HAP-1 (cell line): ENCODE measurements around the gene WWOX.

ENCODE experiments used
- DNase-seq, 2 experiments: peaks; one replicate each; pipeline ENCODE4 v3.0.0-alpha.2; 2016 to 2020; ENCODE audit warnings: low spot score in 2 of 2
- H3K27me3 ChIP-seq: fragments of 250-450 bp; sonication (Bioruptor Pico); 2 replicates; pipeline ENCODE4 v1.5.1; 2020; ENCODE audit warnings: low read depth, mild to moderate bottlenecking, moderate library complexity
- H3K36me3 ChIP-seq: fragments of 250-450 bp; sonication (Bioruptor Pico); replicated peaks from 2 replicates; pipeline ENCODE4 v1.5.1; 2020; ENCODE audit warnings: mild to moderate bottlenecking
- H3K4me1 ChIP-seq: fragments of 250-450 bp; sonication (Bioruptor Pico); 2 replicates; pipeline ENCODE4 v1.5.1; 2020; ENCODE audit warnings: mild to moderate bottlenecking
- H3K4me3 ChIP-seq: fragments of 250-450 bp; sonication (Bioruptor Pico); 2 replicates; pipeline ENCODE4 v1.5.1; 2020; ENCODE audit warnings: mild to moderate bottlenecking, moderate library complexity
- H3K9me3 ChIP-seq: fragments of 250-450 bp; sonication (Bioruptor Pico); 2 replicates; pipeline ENCODE4 v1.5.1; 2020; ENCODE audit warnings: mild to moderate bottlenecking, moderate library complexity
- in situ Hi-C: fragments of 300-500 bp; cut with MboI; formaldehyde crosslinking; loops from 3 replicates; pipeline ENCODE4 v1.14.3; 2020; ENCODE audit warnings: low sequenced_read_pairs, inconsistent platforms, mixed read lengths

Gene WWOX

GRCh38 chr16:79097771-79098170 lies 998.3 kb downstream of the WWOX start:
- Histone ChIP-seq H3K4me1 (no peaks in the 10 kb centered on the region), H3K36me3 (no peaks in the 10 kb centered on the region), H3K9me3 (no peaks in the 10 kb centered on the region), H3K27me3 (no peaks in the 10 kb centered on the region), H3K4me3 (no peak overlapping the region)
- in situ Hi-C loops = no loop called here
- DNase-seq = no peak

GRCh38 chr16:79098907-79099306 lies 999.5 kb downstream of the WWOX start:
- no peak for DNase-seq
- Histone ChIP-seq H3K36me3 (no peaks in the 10 kb centered on the region), H3K4me3 (no peak overlapping the region), H3K27me3 (no peaks in the 10 kb centered on the region), H3K4me1 (no peaks in the 10 kb centered on the region), H3K9me3 (no peaks in the 10 kb centered on the region)
- in situ Hi-C loops = no loop called here

- Histone ChIP-seq H3K4me3 (no peak overlapping the region), H3K4me1 (no peaks in the 10 kb centered on the region), H3K36me3 (no peaks in the 10 kb centered on the region), H3K9me3 (no peaks in the 10 kb centered on the region), H3K27me3 (no peaks in the 10 kb centered on the region)
- in situ Hi-C loops = no loop called here
- no peak for DNase-seq
These were observed 1000.3 kb downstream of the WWOX start for GRCh38 chr16:79099716-79100115.

GRCh38 chr16:79100447-79100846 lies 1001.0 kb downstream of the WWOX start:
- no peaks in the 10 kb centered on the region for H3K9me3 ChIP-seq
- no peaks in the 10 kb centered on the region for H3K36me3 ChIP-seq
- H3K4me1 ChIP-seq = no peaks in the 10 kb centered on the region
- no peaks in the 10 kb centered on the region for H3K27me3 ChIP-seq
- no peak overlapping the region for H3K4me3 ChIP-seq
- no peak for DNase-seq
- in situ Hi-C loops = no loop called here

GRCh38 chr16:79101491-79101890 lies 1002.0 kb downstream of the WWOX start:
- Histone ChIP-seq H3K4me1 (no peaks in the 10 kb centered on the region), H3K27me3 (no peaks in the 10 kb centered on the region), H3K36me3 (no peaks in the 10 kb centered on the region), H3K9me3 (no peaks in the 10 kb centered on the region), H3K4me3 (no peak overlapping the region)
- DNase-seq = no peak
- in situ Hi-C loops = no loop called here

- Histone ChIP-seq H3K4me1 (no peaks in the 10 kb centered on the region), H3K4me3 (no peak overlapping the region), H3K36me3 (no peaks in the 10 kb centered on the region), H3K27me3 (no peaks in the 10 kb centered on the region), H3K9me3 (no peaks in the 10 kb centered on the region)
- no peak for DNase-seq
- in situ Hi-C loops = no loop called here
These were observed 1005.1 kb downstream of the WWOX start for GRCh38 chr16:79104567-79104966.

- Histone ChIP-seq H3K4me3 (no peak overlapping the region), H3K36me3 (no peaks in the 10 kb centered on the region), H3K27me3 (no peaks in the 10 kb centered on the region), H3K9me3 (no peaks in the 10 kb centered on the region), H3K4me1 (no peaks in the 10 kb centered on the region)
- DNase-seq = no peak
- in situ Hi-C loops = no loop called here
These were observed 1007.8 kb downstream of the WWOX start for GRCh38 chr16:79107301-79107700.

GRCh38 chr16:79109771-79110170 lies 1010.3 kb downstream of the WWOX start:
- DNase-seq = no peak

GRCh38 chr16:79110242-79110641 lies 1010.8 kb downstream of the WWOX start:
- H3K4me3 ChIP-seq = no peak overlapping the region
- H3K27me3 ChIP-seq = no peaks in the 10 kb centered on the region
- H3K9me3 ChIP-seq = no peaks in the 10 kb centered on the region
- H3K36me3 ChIP-seq = no peaks in the 10 kb centered on the region
- no peaks in the 10 kb centered on the region for H3K4me1 ChIP-seq
- in situ Hi-C loops = no loop called here
- DNase-seq = no peak

More at GRCh38 chr16:79109771-79110170, 1010.3 kb downstream of the WWOX start:
- Histone ChIP-seq H3K9me3 (no peaks in the 10 kb centered on the region), H3K36me3 (no peaks in the 10 kb centered on the region), H3K4me3 (no peak overlapping the region), H3K27me3 (no peaks in the 10 kb centered on the region), H3K4me1 (no peaks in the 10 kb centered on the region)
- in situ Hi-C loops = no loop called here

- in situ Hi-C loops = no loop called here
- Histone ChIP-seq H3K27me3 (no peaks in the 10 kb centered on the region), H3K4me1 (no peaks in the 10 kb centered on the region), H3K36me3 (no peaks in the 10 kb centered on the region), H3K4me3 (no peak overlapping the region), H3K9me3 (no peaks in the 10 kb centered on the region)
- no peak for DNase-seq
These were observed 1011.5 kb downstream of the WWOX start for GRCh38 chr16:79110953-79111352.

GRCh38 chr16:79112462-79112861 lies 1013.0 kb downstream of the WWOX start:
- in situ Hi-C loops = no loop called here
- Histone ChIP-seq H3K36me3 (no peaks in the 10 kb centered on the region), H3K4me1 (no peaks in the 10 kb centered on the region), H3K4me3 (no peak overlapping the region), H3K9me3 (no peaks in the 10 kb centered on the region), H3K27me3 (no peaks in the 10 kb centered on the region)
- no peak for DNase-seq

- H3K9me3 ChIP-seq = no peaks in the 10 kb centered on the region
- in situ Hi-C loops = no loop called here
- no peak overlapping the region for H3K4me3 ChIP-seq
- no peaks in the 10 kb centered on the region for H3K36me3 ChIP-seq
- DNase-seq = no peak
- H3K4me1 ChIP-seq = no peaks in the 10 kb centered on the region
- no peaks in the 10 kb centered on the region for H3K27me3 ChIP-seq
These were observed 1014.4 kb downstream of the WWOX start for GRCh38 chr16:79113826-79114225.

- no peak for DNase-seq
- H3K27me3 ChIP-seq = no peaks in the 10 kb centered on the region
- no peaks in the 10 kb centered on the region for H3K4me1 ChIP-seq
- no peaks in the 10 kb centered on the region for H3K9me3 ChIP-seq
- H3K4me3 ChIP-seq = no peak overlapping the region
- H3K36me3 ChIP-seq = no peaks in the 10 kb centered on the region
- in situ Hi-C loops = no loop called here
These were observed 1015.3 kb downstream of the WWOX start for GRCh38 chr16:79114759-79115158.

GRCh38 chr16:79121906-79122305 lies 1022.5 kb downstream of the WWOX start:
- no peaks in the 10 kb centered on the region for H3K4me1 ChIP-seq
- H3K4me3 ChIP-seq = no peak overlapping the region
- in situ Hi-C loops = no loop called here
- no peaks in the 10 kb centered on the region for H3K9me3 ChIP-seq
- DNase-seq = no peak
- no peaks in the 10 kb centered on the region for H3K36me3 ChIP-seq
- no peaks in the 10 kb centered on the region for H3K27me3 ChIP-seq

- no peak for DNase-seq
- Histone ChIP-seq H3K9me3 (no peaks in the 10 kb centered on the region), H3K27me3 (no peaks in the 10 kb centered on the region), H3K36me3 (no peaks in the 10 kb centered on the region), H3K4me3 (no peak overlapping the region), H3K4me1 (no peaks in the 10 kb centered on the region)
- in situ Hi-C loops = no loop called here
These were observed 1022.9 kb downstream of the WWOX start for GRCh38 chr16:79122343-79122742.
